ENCODE data around the gene SF3B3. TPM values are rescaled to one million over a fixed set of nuclear protein-coding genes. Genes with fewer than 3 reads are reported as not detected.

SF3B3 gene
- total and polyA plus RNA-seq, 2 of the 13 experiments (the other 11 are each of a cell fraction or from before 2014, with no cell fraction given), result 157 to 500 TPM

DNA sequence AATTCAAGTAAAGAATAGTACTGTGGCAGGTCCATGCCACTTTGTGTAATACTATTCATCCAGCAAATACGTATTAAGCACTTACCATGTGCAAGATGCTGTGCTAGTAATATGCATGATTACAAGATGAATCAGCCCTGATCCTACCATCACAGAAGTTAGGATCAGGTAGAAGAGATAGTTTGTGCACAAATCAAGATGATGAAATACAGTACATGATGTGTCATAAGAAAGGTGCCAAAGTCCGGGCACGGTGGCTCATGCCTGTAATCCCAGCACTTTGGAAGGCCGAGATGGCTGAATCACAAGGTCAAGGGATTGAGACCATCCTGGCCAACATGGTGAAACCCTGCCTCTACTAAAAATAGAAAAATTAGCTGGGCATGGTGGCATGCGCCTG lies 11.2 kb upstream of the SF3B3 start:
- Histone ChIP-seq H3K4me1 (ENCODE audit: insufficient read depth, low read length) (peaks cover 9% of the 10 kb centered on the region), H4K20me1 (ENCODE audit: insufficient read depth, low read length) (no peaks in the 10 kb centered on the region), H2AFZ (ENCODE audit: low read length) (no peak overlapping the region), H3K4me3 (replicated peaks in 1 of 3; ENCODE audit: insufficient read depth in 1 of 3, low read depth in 2 of 3, low read length in 3 of 3) (no peak overlapping the region), H3K4me2 (ENCODE audit: low read depth, low read length) (no peak overlapping the region), H3K27ac (ENCODE audit: extremely low read length, insufficient read depth, low read length) (no peak overlapping the region), H3K9ac (ENCODE audit: insufficient read depth, low read depth, low read length) (no peak overlapping the region), H3K9me3 (ENCODE audit: low read length) (no peaks in the 10 kb centered on the region), H3K79me2 (ENCODE audit: insufficient read depth, low read length) (no peaks in the 10 kb centered on the region), H3K36me3 (replicated peaks in 1 of 2; ENCODE audit: control insufficient read depth in 1 of 2, insufficient read depth in 2 of 2, low read length in 2 of 2) (peaks cover 34 to 80% of the 10 kb centered on the region in 2 experiments), H3K27me3 (ENCODE audit: control insufficient read depth in 1 of 2, insufficient read depth in 2 of 2, low read length in 2 of 2) (no peaks in the 10 kb centered on the region)
- in situ Hi-C loops (cut with HindIII; ENCODE audit: extremely low pct_ligation_motif_present, low pct_unique_long_range_greater_than_20kb), result loop anchor here (5.0 kb wide), 1 partner anchor 50 kb away; no protein-coding TSS in a partner anchor
- intact Hi-C loops (cut with micrococcal nuclease; ENCODE audit: unreplicated experiment), result no loop called here
- TF ChIP-seq ZNF205 (CRISPR knock-in tag; IDR thresholded peaks at IDR 0.05), result peak; percentile 92
- TF ChIP-seq SRSF9 (IDR thresholded peaks at IDR 0.05; ENCODE audit: borderline replicate concordance, insufficient read depth, low read depth, low read length, poor library complexity, severe bottlenecking), result no peak
- peak; percentile 24; the same call in 1 of the 2 replicates for TF ChIP-seq CEBPB (IDR thresholded peaks at IDR 0.05; ENCODE audit: borderline replicate concordance, low read depth, low read length)
- no peak for ATAC-seq
- BruUV-seq (replicated peaks), result no TSS peak
- WGBS (ENCODE audit: low lambda C conversion rate), result 78% methylated on average over 5 of the region's 5 CpGs
- ChIA-PET POLR2A (no interaction called here), CTCF (ENCODE audit: low intra/inter-chr PET ratio, low total read pairs) (no interaction called here)
- DNase-seq (ENCODE audit: low spot score), result no peak
- FAIRE-seq, result no peak

DNA sequence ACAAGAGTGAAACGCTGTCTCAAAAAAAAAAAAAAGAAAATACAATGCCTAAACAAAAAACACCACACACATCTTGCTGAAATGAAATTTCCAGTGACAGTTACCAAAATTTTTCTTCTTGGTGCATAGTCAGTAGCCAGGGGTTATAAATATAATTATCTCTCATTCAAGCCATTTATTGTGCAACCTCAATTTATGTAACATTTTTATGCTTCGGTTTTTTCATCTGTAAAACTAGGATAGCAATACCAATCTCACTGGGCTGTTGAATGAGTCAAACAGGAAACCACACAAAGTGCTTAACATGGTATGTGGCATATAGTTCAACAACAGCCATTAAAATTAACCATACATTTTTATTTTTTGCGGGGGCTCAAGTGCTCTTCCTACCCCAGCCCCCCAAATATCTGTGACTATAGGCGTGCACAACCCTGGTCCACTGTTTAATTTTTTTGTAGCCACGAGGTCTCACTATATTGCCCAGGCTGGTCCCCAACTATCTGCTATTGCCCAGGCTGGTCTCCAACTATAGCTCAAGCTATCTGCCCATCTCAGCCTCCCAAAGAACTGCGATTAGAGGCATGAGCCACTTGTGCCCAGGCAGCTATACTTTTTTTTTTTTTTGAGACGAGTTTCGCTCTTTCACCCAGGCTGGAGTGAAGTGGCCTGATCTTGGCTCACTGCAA lies 2.9 kb upstream of the SF3B3 start:
- no peak for DNase-seq (ENCODE audit: low spot score)
- Histone ChIP-seq H3K9ac (ENCODE audit: insufficient read depth, low read depth, low read length) (no peak overlapping the region), H2AFZ (ENCODE audit: low read length) (no peak overlapping the region), H4K20me1 (ENCODE audit: insufficient read depth, low read length) (peaks cover 10% of the 10 kb centered on the region; the same call in 1 of the 2 replicates), H3K4me2 (ENCODE audit: low read depth, low read length) (no peak overlapping the region), H3K9me3 (ENCODE audit: low read length) (no peaks in the 10 kb centered on the region), H3K4me3 (replicated peaks in 1 of 3; ENCODE audit: insufficient read depth in 1 of 3, low read depth in 2 of 3, low read length in 3 of 3) (no peak overlapping the region), H3K79me2 (ENCODE audit: insufficient read depth, low read length) (peaks cover 35% of the 10 kb centered on the region), H3K27ac (ENCODE audit: extremely low read length, insufficient read depth, low read length) (no peak overlapping the region), H3K36me3 (replicated peaks in 1 of 2; ENCODE audit: control insufficient read depth in 1 of 2, insufficient read depth in 2 of 2, low read length in 2 of 2) (peaks cover 10 to 23% of the 10 kb centered on the region in 2 experiments), H3K4me1 (ENCODE audit: insufficient read depth, low read length) (peaks cover 15% of the 10 kb centered on the region), H3K27me3 (ENCODE audit: control insufficient read depth in 1 of 2, insufficient read depth in 2 of 2, low read length in 2 of 2) (peaks cover 0 to 5% of the 10 kb centered on the region in 2 experiments; a peak in 1 of 5 replicates)
- intact Hi-C loops (cut with micrococcal nuclease; ENCODE audit: unreplicated experiment) (no loop called here), in situ Hi-C loops (cut with HindIII; ENCODE audit: extremely low pct_ligation_motif_present, low pct_unique_long_range_greater_than_20kb) (no loop called here)
- FAIRE-seq, result no peak
- ATAC-seq, result no peak
- no TSS peak for BruUV-seq (replicated peaks)
- 97% methylated on average over 8 of the region's 8 CpGs for WGBS (ENCODE audit: low lambda C conversion rate)
- POLR2A ChIA-PET, result no interaction called here
- TF ChIP-seq RBFOX2 (IDR thresholded peaks at IDR 0.05; ENCODE audit: low read depth, low read length) (0 out of 2 replicates have a peak, but pooled peaks have one; percentile 24), NONO (IDR thresholded peaks at IDR 0.05) (no peak), NONO (CRISPR knock-in tag; conservative IDR thresholded peaks at IDR 0.05) (no peak), CEBPB (IDR thresholded peaks at IDR 0.05; ENCODE audit: borderline replicate concordance, low read depth, low read length) (0 out of 2 replicates have a peak, but pooled peaks have one; percentile 24), MYNN (CRISPR knock-in tag; IDR thresholded peaks at IDR 0.05; ENCODE audit: low read depth) (no peak), BORCS8-MEF2B (CRISPR knock-in tag; IDR thresholded peaks at IDR 0.05) (no peak)
- TF ChIP-seq, protein P1, sequence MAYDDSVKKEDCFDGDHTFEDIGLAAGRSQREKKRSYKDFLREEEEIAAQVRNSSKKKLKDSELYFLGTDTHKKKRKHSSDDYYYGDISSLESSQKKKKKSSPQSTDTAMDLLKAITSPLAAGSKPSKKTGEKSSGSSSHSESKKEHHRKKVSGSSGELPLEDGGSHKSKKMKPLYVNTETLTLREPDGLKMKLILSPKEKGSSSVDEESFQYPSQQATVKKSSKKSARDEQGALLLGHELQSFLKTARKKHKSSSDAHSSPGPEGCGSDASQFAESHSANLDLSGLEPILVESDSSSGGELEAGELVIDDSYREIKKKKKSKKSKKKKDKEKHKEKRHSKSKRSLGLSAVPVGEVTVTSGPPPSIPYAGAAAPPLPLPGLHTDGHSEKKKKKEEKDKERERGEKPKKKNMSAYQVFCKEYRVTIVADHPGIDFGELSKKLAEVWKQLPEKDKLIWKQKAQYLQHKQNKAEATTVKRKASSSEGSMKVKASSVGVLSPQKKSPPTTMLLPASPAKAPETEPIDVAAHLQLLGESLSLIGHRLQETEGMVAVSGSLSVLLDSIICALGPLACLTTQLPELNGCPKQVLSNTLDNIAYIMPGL (CRISPR knock-in tag; IDR thresholded peaks at IDR 0.05; ENCODE audit: borderline replicate concordance in 1 of 2, low read depth in 1 of 2), result no peak
- CTCF ChIA-PET (ENCODE audit: low intra/inter-chr PET ratio, low total read pairs), result no interaction called here
